DOHH2 (cell line): ENCODE results near the gene PDE11A.

ENCODE experiments used
- H3F3A ChIP-seq: fragments of 200-600 bp; sonication (generic), shearing (Covaris generic); 2 replicates; pipeline ENCODE4 v1.6.0; 2016; ENCODE audit warnings: antibody characterized with exemption, mild to moderate bottlenecking; ENCODE audit not compliant: control insufficient read depth, insufficient read depth
- H3K27ac ChIP-seq: fragments of 200-600 bp; sonication (generic); 2 replicates; pipeline ENCODE4 v1.5.1; 2014; ENCODE audit warnings: low read depth, mild to moderate bottlenecking, low read length, moderate library complexity
- H3K27me3 ChIP-seq: fragments of 200-600 bp; sonication (generic); 2 replicates; pipeline ENCODE4 v1.6.1; 2014; ENCODE audit warnings: mild to moderate bottlenecking, low read length, mixed read lengths; ENCODE audit not compliant: control insufficient read depth
- H3K36me3 ChIP-seq: fragments of 200-600 bp; sonication (generic); 2 replicates; pipeline ENCODE4 v1.6.1; 2014; ENCODE audit warnings: mild to moderate bottlenecking, low read length, moderate library complexity, mixed read lengths; ENCODE audit not compliant: control insufficient read depth
- H3K4me1 ChIP-seq: fragments of 200-600 bp; sonication (generic); 2 replicates; pipeline ENCODE4 v1.6.1; 2014; ENCODE audit warnings: mild to moderate bottlenecking, low read length, mixed read lengths; ENCODE audit not compliant: control insufficient read depth
- H3K4me2 ChIP-seq: fragments of 200-600 bp; sonication (generic); 2 replicates; pipeline ENCODE4 v1.6.0; 2014; ENCODE audit warnings: mild to moderate bottlenecking, low read length, moderate library complexity
- H3K4me3 ChIP-seq: fragments of 200-600 bp; sonication (generic); 2 replicates; pipeline ENCODE4 v1.5.1; 2014; ENCODE audit warnings: mild to moderate bottlenecking, low read length, mixed read lengths
- H3K79me2 ChIP-seq: fragments of 200-600 bp; sonication (generic); 2 replicates; pipeline ENCODE4 v1.6.1; 2014; ENCODE audit warnings: mild to moderate bottlenecking, low read length, mixed read lengths; ENCODE audit not compliant: control insufficient read depth
- H3K9me2 ChIP-seq: fragments of 200-600 bp; sonication (generic); replicated peaks from 2 replicates; pipeline ENCODE4 v1.6.1; 2014; ENCODE audit warnings: mild to moderate bottlenecking, low read length, mixed read lengths; ENCODE audit not compliant: control insufficient read depth
- H3K9me3 ChIP-seq: fragments of 200-600 bp; sonication (generic); 2 replicates; pipeline ENCODE4 v1.6.1; 2014; ENCODE audit warnings: antibody characterized with exemption, low read length, mixed read lengths; ENCODE audit not compliant: control insufficient read depth, insufficient read depth
- H4K20me1 ChIP-seq: fragments of 200-600 bp; sonication (generic); 2 replicates; pipeline ENCODE4 v1.6.0; 2014; ENCODE audit warnings: low read depth, mild to moderate bottlenecking, antibody characterized with exemption, low read length, moderate library complexity; ENCODE audit not compliant: control insufficient read depth, insufficient read depth
- CTCF ChIP-seq: fragments of 200-600 bp; sonication (generic); IDR thresholded peaks from one replicate; pipeline ENCODE4 v1.5.1; 2014; ENCODE audit warnings: antibody characterized with exemption, mild to moderate bottlenecking, low read depth, low read length; ENCODE audit not compliant: poor library complexity, severe bottlenecking
- EZH2phosphoT487 ChIP-seq: fragments of 200-600 bp; sonication (generic); IDR thresholded peaks from 2 replicates; pipeline ENCODE4 v1.6.1; 2017; ENCODE audit warnings: borderline replicate concordance, mild to moderate bottlenecking, antibody characterized with exemption, low read length, moderate library complexity, mixed read lengths

PDE11A gene

GRCh38 chr2:177929662-177930522 lies 142.7 kb downstream of the PDE11A start:
- no peak for TF ChIP-seq CTCF
- TF ChIP-seq EZH2phosphoT487: no peak
- no peak overlapping the region for H3K27ac ChIP-seq

GRCh38 chr2:177923323-177923722 lies 149.3 kb downstream of the PDE11A start:
- Histone ChIP-seq H3K27me3 (no peaks in the 10 kb centered on the region), H3K27ac (no peak overlapping the region), H4K20me1 (no peaks in the 10 kb centered on the region), H3K4me1 (no peaks in the 10 kb centered on the region), H3K9me2 (no peaks in the 10 kb centered on the region), H3K79me2 (no peaks in the 10 kb centered on the region), H3K9me3 (no peaks in the 10 kb centered on the region), H3K36me3 (no peaks in the 10 kb centered on the region), H3K4me2 (no peak overlapping the region), H3F3A (no peaks in the 10 kb centered on the region), H3K4me3 (no peak overlapping the region)
- TF ChIP-seq CTCF (no peak), EZH2phosphoT487 (no peak)

More at GRCh38 chr2:177929662-177930522, 142.7 kb downstream of the PDE11A start:
- Histone ChIP-seq H3K4me3 (no peak overlapping the region), H3F3A (no peaks in the 10 kb centered on the region), H3K4me2 (no peak overlapping the region), H3K79me2 (no peaks in the 10 kb centered on the region), H3K36me3 (no peaks in the 10 kb centered on the region), H4K20me1 (no peaks in the 10 kb centered on the region), H3K9me3 (no peaks in the 10 kb centered on the region), H3K27me3 (no peaks in the 10 kb centered on the region), H3K4me1 (no peaks in the 10 kb centered on the region), H3K9me2 (no peaks in the 10 kb centered on the region)

GRCh38 chr2:177921726-177922125 lies 150.9 kb downstream of the PDE11A start:
- Histone ChIP-seq H3K9me2 (no peaks in the 10 kb centered on the region), H3K27ac (no peak overlapping the region)
- no peak for TF ChIP-seq EZH2phosphoT487
- TF ChIP-seq CTCF: no peak

More at GRCh38 chr2:177921726-177922125, 150.9 kb downstream of the PDE11A start:
- H3K4me1 ChIP-seq: no peaks in the 10 kb centered on the region
- H3K4me2 ChIP-seq: no peak overlapping the region
- H3K27me3 ChIP-seq: no peaks in the 10 kb centered on the region
- H3K9me3 ChIP-seq: no peaks in the 10 kb centered on the region
- H3K4me3 ChIP-seq: no peak overlapping the region
- H4K20me1 ChIP-seq: no peaks in the 10 kb centered on the region
- no peaks in the 10 kb centered on the region for H3F3A ChIP-seq
- no peaks in the 10 kb centered on the region for H3K79me2 ChIP-seq
- H3K36me3 ChIP-seq: no peaks in the 10 kb centered on the region
